Liver (tissue), 9 donors: ENCODE results near the gene USP25. TPM values are rescaled to one million over a fixed set of nuclear protein-coding genes. Genes with fewer than 3 reads are reported as not detected.

ENCODE experiments used
- DNase-seq: peaks from one replicate; pipeline ENCODE4 v3.0.0-alpha.2; 2017; ENCODE audit warnings: low spot score
- H3K27ac ChIP-seq, 2 donors: one replicate each; pipeline ENCODE4 v1.7.0; 2013; ENCODE audit warnings: inconsistent platforms in 2 of 2, low read length in 2 of 2, control low read depth in 1 of 2, low read depth in 1 of 2, mild to moderate bottlenecking in 1 of 2
- H3K27me3 ChIP-seq, 4 donors: one replicate each; pipeline versions ENCODE4 v1.6.1 to v1.7.0; 2013; ENCODE audit warnings: low read length in 3 of 4, inconsistent platforms in 1 of 4, mild to moderate bottlenecking in 1 of 4, moderate library complexity in 1 of 4; ENCODE audit not compliant: control insufficient read depth in 4 of 4, insufficient read depth in 4 of 4
- H3K36me3 ChIP-seq, 4 donors: one replicate each; pipeline versions ENCODE4 v1.6.1 to v1.7.0; 2013; ENCODE audit warnings: low read length in 3 of 4, mild to moderate bottlenecking in 3 of 4, low read depth in 1 of 4, moderate library complexity in 1 of 4; ENCODE audit not compliant: control insufficient read depth in 4 of 4, insufficient read depth in 3 of 4
- H3K4me1 ChIP-seq, 4 donors: one replicate each; pipeline versions ENCODE4 v1.6.1 to v1.7.0; 2013; ENCODE audit warnings: low read length in 3 of 4, mild to moderate bottlenecking in 3 of 4, moderate library complexity in 1 of 4; ENCODE audit not compliant: control insufficient read depth in 4 of 4, insufficient read depth in 4 of 4
- H3K4me3 ChIP-seq, 3 donors: one replicate each; pipeline versions ENCODE4 v1.6.1 to v1.7.0; 2013; ENCODE audit warnings: low read length in 3 of 3, control low read depth in 1 of 3, low read depth in 1 of 3, mild to moderate bottlenecking in 1 of 3
- H3K9ac ChIP-seq, 2 donors: one replicate each; pipeline ENCODE4 v1.7.0; 2013; ENCODE audit warnings: low read length in 2 of 2, mild to moderate bottlenecking in 2 of 2, moderate library complexity in 2 of 2, control low read depth in 1 of 2, low read depth in 1 of 2
- H3K9me3 ChIP-seq, 4 donors: one replicate each; pipeline versions ENCODE4 v1.6.1 to v1.7.0; 2013; ENCODE audit warnings: low read length in 3 of 4; ENCODE audit not compliant: control insufficient read depth in 4 of 4
- EGR1 ChIP-seq, 2 donors: IDR thresholded peaks; 2 replicates each; pipeline ENCODE4 v1.6.1; 2016 to 2018; ENCODE audit warnings: antibody characterized with exemption in 2 of 2, low read depth in 2 of 2
- FOXA1 ChIP-seq: IDR thresholded peaks from 2 replicates; pipeline ENCODE4 v1.6.1; 2016; ENCODE audit warnings: antibody characterized with exemption
- FOXA2 ChIP-seq: IDR thresholded peaks from 2 replicates; pipeline ENCODE4 v1.6.1; 2016; ENCODE audit warnings: antibody characterized with exemption
- HNF4A ChIP-seq, 2 donors: conservative IDR thresholded peaks; 2 replicates each; pipeline ENCODE4 v1.6.1; 2016; ENCODE audit warnings: antibody characterized with exemption in 2 of 2, mild to moderate bottlenecking in 2 of 2
- HNF4G ChIP-seq: IDR thresholded peaks from 2 replicates; pipeline ENCODE4 v1.6.1; 2016; ENCODE audit warnings: antibody characterized with exemption
- JUND ChIP-seq, 2 donors: IDR thresholded peaks; 2 replicates each; pipeline ENCODE4 v1.6.1; 2016; ENCODE audit warnings: antibody characterized with exemption in 2 of 2
- NR2F2 ChIP-seq: IDR thresholded peaks from 2 replicates; pipeline ENCODE4 v1.6.1; 2016; ENCODE audit warnings: antibody characterized with exemption
- RAD21 ChIP-seq, 2 donors: IDR thresholded peaks; 2 replicates each; pipeline ENCODE4 v1.6.1; 2016; ENCODE audit warnings: antibody characterized with exemption in 2 of 2, mild to moderate bottlenecking in 2 of 2
- REST ChIP-seq: IDR thresholded peaks from 2 replicates; pipeline ENCODE4 v1.6.1; 2016; ENCODE audit warnings: antibody characterized with exemption, mild to moderate bottlenecking
- RXRA ChIP-seq, 2 donors: IDR thresholded peaks; 2 replicates each; pipeline ENCODE4 v1.6.1; 2017 to 2018; ENCODE audit warnings: antibody characterized with exemption in 2 of 2, mild to moderate bottlenecking in 1 of 2
- SP1 ChIP-seq: IDR thresholded peaks from 2 replicates; pipeline ENCODE4 v1.6.1; 2018; ENCODE audit warnings: antibody characterized with exemption, mild to moderate bottlenecking
- TAF1 ChIP-seq: conservative IDR thresholded peaks from 2 replicates; pipeline ENCODE4 v1.6.1; 2016; ENCODE audit warnings: antibody characterized with exemption, mild to moderate bottlenecking
- YY1 ChIP-seq: IDR thresholded peaks from 2 replicates; pipeline ENCODE4 v1.6.1; 2016; ENCODE audit warnings: antibody characterized with exemption, mild to moderate bottlenecking
- WGBS: extraction: QIAGEN DNeasy Blood & Tissue Kit; methylation state at CpG from one replicate; pipeline ENCODE4 v1.1.7; 2013; 5-methylcytosine and 5-hydroxymethylcytosine counted together
- polyA plus RNA-seq, 2 donors: library from polyadenylated mRNA; stranded (reverse) in 1 of 2; unstranded in 1 of 2; fragments of 200-250 nt in 1 of 2; fragments of >200 nt in 1 of 2; fragmentation: Nextera tagmentation in 1 of 2; extraction: Ambion mirVana in 1 of 2; gene quantifications; one replicate each; pipeline versions ENCODE4 v1.2.1 to v1.2.3, GENCODE V29; 2013 to 2015
- total RNA-seq, 2 donors: library from RNA; depleted of rRNA; stranded (reverse); fragments of >200 nt; gene quantifications; one replicate each; pipeline ENCODE4 v1.2.3, GENCODE V29; 2014
- TF ChIP-seq, protein P1 (sequence below): fragments of 150-350 bp; IDR thresholded peaks from 2 replicates; pipeline ENCODE4 v1.5.1; 2017; ENCODE audit warnings: improper control_type of control experiment, low read depth, low read length; ENCODE audit not compliant: missing input control
- TF ChIP-seq, protein P2 (sequence below): IDR thresholded peaks from 2 replicates; pipeline ENCODE4 v1.6.1; 2016; ENCODE audit warnings: antibody characterized with exemption
- TF ChIP-seq, protein P3 (sequence below): IDR thresholded peaks from 2 replicates; pipeline ENCODE4 v1.6.1; 2016; ENCODE audit warnings: antibody characterized with exemption
- TF ChIP-seq, protein P4 (sequence below): IDR thresholded peaks from 2 replicates; pipeline ENCODE4 v1.6.1; 2016; ENCODE audit warnings: antibody characterized with exemption
- donor health status: healthy.
- donor health status: healthy.
- donor health status: healthy.
- donor health status: healthy.
- donor health status: healthy.

USP25 gene
- total and polyA plus RNA-seq, 4 donors: 6.0 to 26.7 (median 15.3) TPM

- Histone ChIP-seq H3K27ac (no peak overlapping the region), H3K27me3 (no peaks in the 10 kb centered on the region), H3K36me3 (peaks cover 0 to 7% (median 1%) of the 10 kb centered on the region in 4 donors), H3K4me3 (no peak overlapping the region), H3K9ac (no peak overlapping the region), H3K4me1 (no peaks in the 10 kb centered on the region), H3K9me3 (no peaks in the 10 kb centered on the region)
- TF ChIP-seq, protein P1, sequence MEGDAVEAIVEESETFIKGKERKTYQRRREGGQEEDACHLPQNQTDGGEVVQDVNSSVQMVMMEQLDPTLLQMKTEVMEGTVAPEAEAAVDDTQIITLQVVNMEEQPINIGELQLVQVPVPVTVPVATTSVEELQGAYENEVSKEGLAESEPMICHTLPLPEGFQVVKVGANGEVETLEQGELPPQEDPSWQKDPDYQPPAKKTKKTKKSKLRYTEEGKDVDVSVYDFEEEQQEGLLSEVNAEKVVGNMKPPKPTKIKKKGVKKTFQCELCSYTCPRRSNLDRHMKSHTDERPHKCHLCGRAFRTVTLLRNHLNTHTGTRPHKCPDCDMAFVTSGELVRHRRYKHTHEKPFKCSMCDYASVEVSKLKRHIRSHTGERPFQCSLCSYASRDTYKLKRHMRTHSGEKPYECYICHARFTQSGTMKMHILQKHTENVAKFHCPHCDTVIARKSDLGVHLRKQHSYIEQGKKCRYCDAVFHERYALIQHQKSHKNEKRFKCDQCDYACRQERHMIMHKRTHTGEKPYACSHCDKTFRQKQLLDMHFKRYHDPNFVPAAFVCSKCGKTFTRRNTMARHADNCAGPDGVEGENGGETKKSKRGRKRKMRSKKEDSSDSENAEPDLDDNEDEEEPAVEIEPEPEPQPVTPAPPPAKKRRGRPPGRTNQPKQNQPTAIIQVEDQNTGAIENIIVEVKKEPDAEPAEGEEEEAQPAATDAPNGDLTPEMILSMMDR: no peak
- TF ChIP-seq RXRA (IDR thresholded peaks at IDR 0.05) (no peak), HNF4G (no peak), EGR1 (IDR thresholded peaks at IDR 0.05; ENCODE audit: low read depth in 2 of 2) (no peak), RAD21 (IDR thresholded peaks at IDR 0.05) (no peak), JUND (IDR thresholded peaks at IDR 0.05) (no peak), SP1 (no peak), NR2F2 (no peak), HNF4A (conservative IDR thresholded peaks at IDR 0.05) (no peak), FOXA1 (no peak), REST (no peak), FOXA2 (no peak), TAF1 (no peak), YY1 (no peak)
- TF ChIP-seq, protein P2, sequence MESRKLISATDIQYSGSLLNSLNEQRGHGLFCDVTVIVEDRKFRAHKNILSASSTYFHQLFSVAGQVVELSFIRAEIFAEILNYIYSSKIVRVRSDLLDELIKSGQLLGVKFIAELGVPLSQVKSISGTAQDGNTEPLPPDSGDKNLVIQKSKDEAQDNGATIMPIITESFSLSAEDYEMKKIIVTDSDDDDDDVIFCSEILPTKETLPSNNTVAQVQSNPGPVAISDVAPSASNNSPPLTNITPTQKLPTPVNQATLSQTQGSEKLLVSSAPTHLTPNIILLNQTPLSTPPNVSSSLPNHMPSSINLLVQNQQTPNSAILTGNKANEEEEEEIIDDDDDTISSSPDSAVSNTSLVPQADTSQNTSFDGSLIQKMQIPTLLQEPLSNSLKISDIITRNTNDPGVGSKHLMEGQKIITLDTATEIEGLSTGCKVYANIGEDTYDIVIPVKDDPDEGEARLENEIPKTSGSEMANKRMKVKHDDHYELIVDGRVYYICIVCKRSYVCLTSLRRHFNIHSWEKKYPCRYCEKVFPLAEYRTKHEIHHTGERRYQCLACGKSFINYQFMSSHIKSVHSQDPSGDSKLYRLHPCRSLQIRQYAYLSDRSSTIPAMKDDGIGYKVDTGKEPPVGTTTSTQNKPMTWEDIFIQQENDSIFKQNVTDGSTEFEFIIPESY: no peak
- TF ChIP-seq, protein P3, sequence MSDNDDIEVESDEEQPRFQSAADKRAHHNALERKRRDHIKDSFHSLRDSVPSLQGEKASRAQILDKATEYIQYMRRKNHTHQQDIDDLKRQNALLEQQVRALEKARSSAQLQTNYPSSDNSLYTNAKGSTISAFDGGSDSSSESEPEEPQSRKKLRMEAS: no peak
- TF ChIP-seq, protein P4, sequence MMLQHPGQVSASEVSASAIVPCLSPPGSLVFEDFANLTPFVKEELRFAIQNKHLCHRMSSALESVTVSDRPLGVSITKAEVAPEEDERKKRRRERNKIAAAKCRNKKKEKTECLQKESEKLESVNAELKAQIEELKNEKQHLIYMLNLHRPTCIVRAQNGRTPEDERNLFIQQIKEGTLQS: no peak
- no peak for DNase-seq
- WGBS: 91% methylated on average over 4 of the region's 4 CpGs
Measured at GRCh38 chr21:15823486-15824150, 93.8 kb downstream of the USP25 start.
